Stimulated activated memory B cell treated with anti-CD40 and anti-IgM and Interleukin-4, amounts not matched to agents 10 μg/mL and 1 μg/mL and 100 μg/mL, for 72 hours (primary cell): ENCODE results near the gene CCDC71.

ENCODE experiments used
- ATAC-seq: fragments of 150-1000 bp; cut with Tn5 transposase; 2 replicates; pipeline ENCODE4 v1.10.0; 2021
- H3K27ac Mint-ChIP-seq: one replicate; pipeline ENCODE4 v1.8.0; 2022; ENCODE audit warnings: mild to moderate bottlenecking, mixed read lengths
- H3K27me3 Mint-ChIP-seq: one replicate; pipeline ENCODE4 v1.8.0; 2022; ENCODE audit warnings: mixed read lengths
- H3K36me3 Mint-ChIP-seq: one replicate; pipeline ENCODE4 v1.8.0; 2022; ENCODE audit warnings: mixed read lengths
- H3K4me1 Mint-ChIP-seq: one replicate; pipeline ENCODE4 v1.8.0; 2022; ENCODE audit warnings: mixed read lengths
- H3K4me3 Mint-ChIP-seq: one replicate; pipeline ENCODE4 v1.8.0; 2022; ENCODE audit warnings: mild to moderate bottlenecking, moderate library complexity, mixed read lengths
- H3K9me3 Mint-ChIP-seq: one replicate; pipeline ENCODE4 v1.8.0; 2022; ENCODE audit warnings: mixed read lengths

The CCDC71 gene

DNA sequence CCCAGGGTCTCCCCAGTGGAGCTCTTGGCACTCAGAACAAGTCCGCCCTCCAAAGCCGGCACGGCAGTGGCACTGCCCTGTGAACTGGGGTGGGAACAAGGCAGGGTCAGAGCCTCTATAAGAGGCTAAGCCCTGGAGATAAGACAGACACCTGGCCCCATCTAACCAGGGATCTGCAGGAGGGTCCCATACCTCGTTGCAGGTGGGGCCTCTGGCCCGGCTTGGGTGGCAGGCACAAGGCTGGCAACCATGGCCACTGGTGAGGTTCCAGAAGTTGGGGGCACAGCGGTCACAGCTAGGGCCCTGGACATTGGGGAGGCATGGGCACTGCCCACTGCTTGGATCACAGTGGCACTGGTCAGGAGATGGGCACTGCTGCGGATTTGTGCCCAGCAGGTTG is 41.9 kb downstream of the CCDC71 start:
- peaks cover 5% of the 10 kb centered on the region for H3K27me3 Mint-ChIP-seq
- H3K9me3 Mint-ChIP-seq = no peaks in the 10 kb centered on the region
- H3K4me3 Mint-ChIP-seq = no peak overlapping the region
- H3K4me1 Mint-ChIP-seq = peaks cover 10% of the 10 kb centered on the region
- H3K27ac Mint-ChIP-seq = no peak overlapping the region
- ATAC-seq = no peak
- peaks cover under 1% of the 10 kb centered on the region for H3K36me3 Mint-ChIP-seq

GRCh38 chr3:49123687-49124086 is 42.4 kb downstream of the CCDC71 start:
- Mint-ChIP-seq H3K36me3 (peaks cover 5% of the 10 kb centered on the region), H3K27me3 (no peaks in the 10 kb centered on the region), H3K9me3 (no peaks in the 10 kb centered on the region), H3K27ac (no peak overlapping the region), H3K4me3 (no peak overlapping the region), H3K4me1 (peaks cover 16% of the 10 kb centered on the region)
- ATAC-seq = no peak

GRCh38 chr3:49122886-49123545 is 43.1 kb downstream of the CCDC71 start:
- Mint-ChIP-seq H3K4me1 (peaks cover 16% of the 10 kb centered on the region), H3K4me3 (no peak overlapping the region), H3K27me3 (no peaks in the 10 kb centered on the region), H3K27ac (no peak overlapping the region), H3K36me3 (peaks cover 7% of the 10 kb centered on the region), H3K9me3 (no peaks in the 10 kb centered on the region)
- no peak for ATAC-seq

DNA sequence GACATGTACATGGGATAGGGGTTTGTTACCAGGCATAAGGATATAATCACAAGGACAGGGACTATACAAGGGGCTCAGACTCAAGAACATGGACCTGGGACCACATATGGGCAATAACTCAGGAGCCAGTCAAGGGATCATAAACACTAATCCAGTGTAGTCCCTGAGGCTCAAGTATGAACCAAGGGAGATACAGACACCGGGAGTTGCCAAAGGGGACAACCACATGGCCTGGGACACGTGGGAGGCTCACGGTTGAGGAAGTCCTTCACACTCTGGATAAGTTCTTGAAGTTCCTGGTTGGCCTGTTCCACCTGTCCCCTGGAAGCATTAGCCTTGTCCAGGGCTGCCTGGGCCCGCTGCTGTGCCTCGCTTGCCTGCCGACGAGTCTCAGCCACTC is 43.7 kb downstream of the CCDC71 start:
- Mint-ChIP-seq H3K9me3 (no peaks in the 10 kb centered on the region), H3K4me1 (peaks cover 16% of the 10 kb centered on the region), H3K27ac (peak overlapping the region; percentile 86), H3K36me3 (peaks cover 13% of the 10 kb centered on the region), H3K4me3 (no peak overlapping the region), H3K27me3 (no peaks in the 10 kb centered on the region)
- no peak for ATAC-seq

- H3K27me3 Mint-ChIP-seq = no peaks in the 10 kb centered on the region
- no peaks in the 10 kb centered on the region for H3K9me3 Mint-ChIP-seq
Measured at GRCh38 chr3:49122022-49122421, 44.1 kb downstream of the CCDC71 start.

GRCh38 chr3:49121132-49121736 is 44.9 kb downstream of the CCDC71 start:
- Mint-ChIP-seq H3K4me3 (peak overlapping the region; percentile 81), H3K4me1 (peaks cover 16% of the 10 kb centered on the region), H3K9me3 (no peaks in the 10 kb centered on the region), H3K27me3 (no peaks in the 10 kb centered on the region), H3K36me3 (peaks cover 22% of the 10 kb centered on the region), H3K27ac (peak overlapping the region; percentile 86)
- ATAC-seq = no peak

More at GRCh38 chr3:49122022-49122421, 44.1 kb downstream of the CCDC71 start:
- H3K4me3 Mint-ChIP-seq = peak overlapping the region; percentile 81
- H3K27ac Mint-ChIP-seq = peak overlapping the region; percentile 86
- no peak for ATAC-seq
- peaks cover 16% of the 10 kb centered on the region for H3K4me1 Mint-ChIP-seq
- peaks cover 15% of the 10 kb centered on the region for H3K36me3 Mint-ChIP-seq

- Mint-ChIP-seq H3K4me3 (peak within 1 kb of the TSS; percentile 81), H3K27ac (peak within 1 kb of the TSS; percentile 86), H3K9me3 (no peaks in the 10 kb centered on the region), H3K4me1 (peaks cover 22% of the 10 kb centered on the region), H3K36me3 (peaks cover 28% of the 10 kb centered on the region), H3K27me3 (no peaks in the 10 kb centered on the region)
- ATAC-seq = peak; percentile 96
Measured at GRCh38 chr3:49120438-49121131, 45.5 kb downstream of the CCDC71 start, which contains the start of gene USP19. TSS of gene USP19 (minus strand) at chr3:49120823. CDS start at chr3:49119145, 1,678 bp downstream.

DNA sequence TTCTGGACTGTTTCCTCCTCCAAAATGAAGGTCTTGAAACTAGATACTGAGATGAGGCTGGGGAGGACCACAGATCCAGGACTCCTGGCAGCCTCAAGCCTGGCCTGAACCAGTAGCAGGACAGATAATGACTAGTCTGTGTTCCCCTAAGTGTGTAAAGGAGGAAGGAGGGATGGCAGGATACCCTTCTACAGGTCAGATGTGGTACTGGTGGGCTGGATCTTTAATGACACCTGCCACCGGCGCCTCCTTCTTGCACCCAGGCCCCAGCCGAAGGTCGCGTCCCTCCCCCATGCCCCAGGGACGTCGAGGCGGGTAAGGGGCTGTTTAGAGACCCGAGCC is 46.1 kb downstream of the CCDC71 start:
- peak; percentile 3 for ATAC-seq

DNA sequence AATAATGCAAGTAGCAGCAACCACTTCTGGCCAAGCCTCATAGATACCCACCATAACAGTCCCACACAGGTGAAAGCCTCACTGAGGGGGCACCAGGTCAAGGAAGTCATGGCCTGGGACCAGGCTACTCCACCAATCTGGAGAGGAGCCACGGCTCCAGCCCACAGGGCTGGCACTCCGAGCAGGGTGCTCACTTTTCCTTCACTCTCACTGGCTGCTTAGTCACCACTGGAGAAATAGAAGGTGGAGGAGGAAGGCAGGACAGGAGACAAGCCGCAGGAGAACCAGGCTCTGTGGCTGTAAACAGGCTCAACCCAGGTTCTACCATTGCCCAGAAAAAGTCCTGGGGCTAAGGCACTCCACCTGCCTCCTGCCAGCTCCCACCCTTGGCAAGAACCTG is 46.7 kb downstream of the CCDC71 start:
- H3K36me3 Mint-ChIP-seq = peaks cover 40% of the 10 kb centered on the region

More for the DNA sequence above, 46.1 kb downstream of the CCDC71 start:
- Mint-ChIP-seq H3K4me3 (peak overlapping the region; percentile 81), H3K36me3 (peaks cover 34% of the 10 kb centered on the region), H3K9me3 (no peaks in the 10 kb centered on the region), H3K4me1 (peaks cover 25% of the 10 kb centered on the region), H3K27me3 (no peaks in the 10 kb centered on the region), H3K27ac (peak overlapping the region; percentile 86)

GRCh38 chr3:49119036-49119435 is 47.1 kb downstream of the CCDC71 start:
- no peaks in the 10 kb centered on the region for H3K9me3 Mint-ChIP-seq
- no peaks in the 10 kb centered on the region for H3K27me3 Mint-ChIP-seq
- no peak overlapping the region for H3K27ac Mint-ChIP-seq
- peak overlapping the region; percentile 23 for H3K4me3 Mint-ChIP-seq
- H3K4me1 Mint-ChIP-seq = peaks cover 25% of the 10 kb centered on the region
- H3K36me3 Mint-ChIP-seq = peaks cover 43% of the 10 kb centered on the region
- ATAC-seq = no peak

More for the DNA sequence above, 46.7 kb downstream of the CCDC71 start:
- peaks cover 25% of the 10 kb centered on the region for H3K4me1 Mint-ChIP-seq
- no peaks in the 10 kb centered on the region for H3K27me3 Mint-ChIP-seq
- H3K27ac Mint-ChIP-seq = peak overlapping the region; percentile 86
- no peaks in the 10 kb centered on the region for H3K9me3 Mint-ChIP-seq
- no peak for ATAC-seq
- peak overlapping the region; percentile 81 for H3K4me3 Mint-ChIP-seq
